Activated naive CD4-positive, alpha-beta T cell treated with anti-CD3 and anti-CD28 coated beads, Interleukin-2, amount 50 U/mL, for 24 hours (primary cell): Measurements from ENCODE around the gene DHRS9.

Source experiments
- H3K27ac Mint-ChIP-seq: one replicate; pipeline ENCODE4 v1.8.0; 2021; ENCODE audit warnings: mild to moderate bottlenecking, mixed read lengths
- H3K27me3 Mint-ChIP-seq: one replicate; pipeline ENCODE4 v1.8.0; 2021; ENCODE audit warnings: mixed read lengths
- H3K36me3 Mint-ChIP-seq: one replicate; pipeline ENCODE4 v1.8.0; 2021; ENCODE audit warnings: mixed read lengths
- H3K4me1 Mint-ChIP-seq: one replicate; pipeline ENCODE4 v1.8.0; 2021; ENCODE audit warnings: mixed read lengths
- H3K4me3 Mint-ChIP-seq: one replicate; pipeline ENCODE4 v1.8.0; 2021; ENCODE audit warnings: mild to moderate bottlenecking, mixed read lengths
- H3K9me3 Mint-ChIP-seq: one replicate; pipeline ENCODE4 v1.8.0; 2021; ENCODE audit warnings: mixed read lengths

Gene DHRS9

DNA sequence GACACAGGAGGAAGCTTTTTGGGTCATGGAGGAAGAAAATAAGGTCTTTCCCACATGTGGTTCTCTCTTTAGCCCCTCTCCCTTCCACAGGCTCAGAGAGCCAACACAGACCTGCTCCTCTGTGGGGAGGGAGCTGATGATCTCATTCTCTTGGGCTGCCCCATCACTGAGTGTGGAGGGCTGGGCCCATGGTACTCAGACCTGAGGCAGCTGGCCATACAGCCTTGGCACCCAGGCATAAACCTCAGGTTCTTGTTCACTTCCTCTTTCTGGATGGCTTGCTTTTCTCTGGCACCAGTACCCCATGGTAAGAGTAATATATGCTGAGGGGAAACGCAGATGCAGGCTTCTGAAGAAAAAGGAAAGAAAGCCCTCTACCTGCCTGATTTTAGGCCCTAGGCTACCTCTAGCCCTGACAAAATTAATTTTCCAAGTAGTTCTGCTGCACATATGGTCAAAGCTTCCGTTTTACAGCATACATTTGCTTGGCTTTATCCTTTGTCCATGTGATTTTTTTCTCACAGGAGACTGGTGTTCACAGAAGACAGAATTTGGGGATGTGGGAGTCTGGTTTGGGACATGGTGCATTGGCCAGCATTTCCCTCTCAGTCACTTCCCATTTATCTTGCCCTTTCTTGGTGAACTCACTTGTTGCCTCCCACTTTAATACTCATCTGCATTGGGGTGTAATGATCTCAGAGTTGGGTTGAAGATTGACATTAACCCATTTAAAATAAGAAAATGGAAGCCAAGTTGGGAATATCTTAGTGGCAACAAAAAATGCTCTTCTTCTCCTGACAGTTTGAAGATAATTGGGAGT, 11.1 kb downstream of the DHRS9 start:
- Mint-ChIP-seq H3K27ac (no peak overlapping the region), H3K27me3 (no peaks in the 10 kb centered on the region), H3K36me3 (no peaks in the 10 kb centered on the region)

DNA sequence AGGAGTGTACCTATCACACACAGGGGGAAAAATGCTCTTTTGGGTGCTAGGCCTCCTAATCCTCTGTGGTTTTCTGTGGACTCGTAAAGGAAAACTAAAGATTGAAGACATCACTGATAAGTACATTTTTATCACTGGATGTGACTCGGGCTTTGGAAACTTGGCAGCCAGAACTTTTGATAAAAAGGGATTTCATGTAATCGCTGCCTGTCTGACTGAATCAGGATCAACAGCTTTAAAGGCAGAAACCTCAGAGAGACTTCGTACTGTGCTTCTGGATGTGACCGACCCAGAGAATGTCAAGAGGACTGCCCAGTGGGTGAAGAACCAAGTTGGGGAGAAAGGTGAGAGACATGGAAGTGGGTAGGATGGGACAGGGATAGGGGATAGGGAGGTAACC, 12.2 kb downstream of the DHRS9 start:
- no peaks in the 10 kb centered on the region for H3K36me3 Mint-ChIP-seq
- H3K9me3 Mint-ChIP-seq: no peaks in the 10 kb centered on the region
- no peak overlapping the region for H3K4me3 Mint-ChIP-seq
- H3K27ac Mint-ChIP-seq: no peak overlapping the region
- H3K27me3 Mint-ChIP-seq: no peaks in the 10 kb centered on the region
- no peaks in the 10 kb centered on the region for H3K4me1 Mint-ChIP-seq

More for the DNA sequence above, 11.1 kb downstream of the DHRS9 start:
- H3K4me3 Mint-ChIP-seq: no peak overlapping the region
- H3K4me1 Mint-ChIP-seq: no peaks in the 10 kb centered on the region
- no peaks in the 10 kb centered on the region for H3K9me3 Mint-ChIP-seq

DNA sequence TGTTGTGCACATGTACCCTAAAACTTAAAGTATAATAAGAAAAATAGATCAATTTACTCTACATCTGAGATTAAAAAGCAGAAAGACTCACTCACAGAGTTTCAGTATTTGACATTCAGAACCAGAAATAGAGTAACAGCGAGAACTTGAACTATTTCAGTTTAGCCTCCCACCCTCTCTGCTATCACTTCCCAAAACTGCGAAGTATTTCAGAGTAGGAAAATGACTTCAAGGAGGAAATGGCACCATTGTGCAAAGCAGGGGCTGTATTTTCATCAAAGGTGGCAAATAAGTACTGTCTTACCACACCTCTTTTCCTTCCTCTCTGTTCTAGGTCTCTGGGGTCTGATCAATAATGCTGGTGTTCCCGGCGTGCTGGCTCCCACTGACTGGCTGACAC, 13.6 kb downstream of the DHRS9 start:
- Mint-ChIP-seq H3K4me1 (no peaks in the 10 kb centered on the region), H3K36me3 (no peaks in the 10 kb centered on the region), H3K4me3 (no peak overlapping the region), H3K27me3 (no peaks in the 10 kb centered on the region), H3K9me3 (no peaks in the 10 kb centered on the region), H3K27ac (no peak overlapping the region)

DNA sequence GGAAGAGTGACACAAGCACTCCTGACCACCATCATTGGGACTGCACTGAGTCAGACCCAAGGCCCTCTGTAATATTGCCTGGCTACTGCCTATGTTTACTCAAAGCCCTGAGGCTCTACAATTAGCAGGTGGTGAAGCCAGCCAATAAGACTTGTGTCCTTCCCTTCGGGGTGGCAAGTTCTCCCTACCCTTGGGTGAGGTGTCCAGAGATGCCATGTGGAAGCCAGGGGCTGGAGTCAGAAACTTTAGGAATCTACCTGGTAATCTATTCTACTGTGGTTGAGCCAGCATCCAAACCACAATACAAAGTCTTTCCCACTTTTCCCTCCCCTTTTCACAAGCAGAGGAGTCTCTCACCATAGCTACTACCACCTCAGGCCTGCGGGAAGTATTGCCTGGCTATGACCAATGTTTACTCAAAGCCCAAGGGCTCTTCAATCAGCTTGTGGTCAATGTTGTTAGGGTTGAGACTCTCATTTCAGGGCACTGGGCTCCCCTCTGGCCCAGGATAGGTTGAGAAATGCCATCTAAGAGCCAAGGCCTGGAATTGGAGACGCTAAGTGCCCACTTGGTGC, 17.6 kb downstream of the DHRS9 start:
- no peaks in the 10 kb centered on the region for H3K36me3 Mint-ChIP-seq
- no peak overlapping the region for H3K4me3 Mint-ChIP-seq
- no peaks in the 10 kb centered on the region for H3K27me3 Mint-ChIP-seq
- no peak overlapping the region for H3K27ac Mint-ChIP-seq
- no peaks in the 10 kb centered on the region for H3K4me1 Mint-ChIP-seq
- no peaks in the 10 kb centered on the region for H3K9me3 Mint-ChIP-seq

DNA sequence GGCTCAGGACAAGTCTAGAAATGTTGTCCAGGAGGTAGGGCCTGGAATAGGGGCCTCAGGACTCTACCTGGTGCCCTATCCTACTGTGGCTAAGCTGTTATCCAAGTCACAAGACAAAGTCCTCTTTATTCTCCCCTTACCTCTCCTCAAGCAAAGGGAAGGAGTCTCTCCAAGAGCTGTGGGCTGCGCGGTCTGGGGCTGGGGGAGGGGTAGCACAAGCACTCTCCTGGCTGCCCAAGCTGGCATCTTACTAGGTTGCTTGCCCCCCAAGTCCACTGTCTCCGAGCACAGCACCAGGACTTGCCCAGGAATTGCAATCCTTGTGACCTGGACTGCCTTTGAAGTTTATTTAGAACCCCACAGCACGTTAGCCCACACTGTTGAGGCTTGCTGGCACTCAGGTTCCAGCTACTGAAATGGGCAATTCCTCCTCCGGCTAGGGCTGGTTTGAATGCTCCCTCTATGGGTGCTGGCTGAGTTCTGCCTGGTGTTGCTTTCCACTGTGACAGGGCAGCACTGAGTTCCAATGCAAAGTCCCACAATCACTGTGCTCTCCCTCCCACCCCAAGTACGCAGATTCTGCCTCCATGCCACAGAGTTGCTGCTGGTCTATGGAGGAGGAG, 18.5 kb downstream of the DHRS9 start:
- no peaks in the 10 kb centered on the region for H3K36me3 Mint-ChIP-seq
- H3K4me3 Mint-ChIP-seq: no peak overlapping the region
- H3K27ac Mint-ChIP-seq: no peak overlapping the region
- no peaks in the 10 kb centered on the region for H3K4me1 Mint-ChIP-seq
- H3K9me3 Mint-ChIP-seq: no peaks in the 10 kb centered on the region
- H3K27me3 Mint-ChIP-seq: no peaks in the 10 kb centered on the region

DNA sequence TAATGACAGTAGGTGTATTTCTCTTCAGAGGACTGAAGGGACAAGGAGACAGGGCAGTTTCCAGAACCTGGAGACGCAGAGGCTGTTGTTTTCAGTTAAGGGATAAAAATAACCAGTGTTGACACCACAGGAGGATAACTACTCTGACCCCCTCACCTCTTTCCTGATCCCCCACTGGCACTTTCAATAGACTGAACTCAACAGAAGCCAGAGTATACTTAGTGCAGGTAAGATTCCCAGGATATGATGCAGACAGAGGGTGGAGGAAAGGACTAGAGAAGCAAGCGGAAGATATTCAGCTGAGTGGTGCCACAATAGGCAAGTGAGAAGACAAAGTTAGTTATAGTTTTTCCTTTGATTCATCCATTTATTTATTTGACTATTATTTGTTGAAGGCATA, 19.8 kb downstream of the DHRS9 start:
- H3K4me1 Mint-ChIP-seq: no peaks in the 10 kb centered on the region
- H3K27ac Mint-ChIP-seq: no peak overlapping the region
- H3K9me3 Mint-ChIP-seq: no peaks in the 10 kb centered on the region
- no peaks in the 10 kb centered on the region for H3K27me3 Mint-ChIP-seq
- H3K4me3 Mint-ChIP-seq: no peak overlapping the region
- no peaks in the 10 kb centered on the region for H3K36me3 Mint-ChIP-seq

DNA sequence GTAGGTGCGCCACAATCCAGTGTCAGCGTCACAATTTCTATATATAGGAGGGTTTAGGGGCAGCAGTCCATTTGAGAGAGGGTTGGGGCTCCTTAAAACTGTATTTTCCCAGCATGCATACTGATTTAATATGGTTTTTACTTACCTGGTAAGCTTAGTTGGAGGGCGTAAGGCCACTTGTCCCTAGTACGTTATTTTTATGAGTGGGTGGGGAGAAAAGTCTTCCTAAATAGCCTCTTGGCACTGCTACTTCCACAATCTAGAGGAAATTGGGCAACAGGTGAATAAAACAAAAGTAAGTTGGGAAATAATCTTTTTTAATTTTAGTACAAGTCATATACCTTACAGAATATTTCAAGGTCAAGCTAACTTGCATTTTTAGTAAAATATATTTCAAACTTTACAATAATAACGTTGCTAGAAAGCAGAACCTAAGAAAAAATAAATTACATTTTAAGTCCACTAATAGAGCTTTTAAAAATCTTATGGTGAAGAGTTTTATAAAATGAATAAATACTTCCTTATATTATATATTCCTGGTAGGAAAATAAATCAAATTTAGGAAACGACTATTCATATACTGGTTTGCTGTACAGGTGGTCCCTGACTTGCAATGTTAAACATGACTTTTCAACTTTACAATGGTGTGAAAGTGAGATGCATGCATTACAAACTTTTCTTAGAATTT, 20.9 kb downstream of the DHRS9 start:
- no peak overlapping the region for H3K27ac Mint-ChIP-seq
- no peaks in the 10 kb centered on the region for H3K36me3 Mint-ChIP-seq

DNA sequence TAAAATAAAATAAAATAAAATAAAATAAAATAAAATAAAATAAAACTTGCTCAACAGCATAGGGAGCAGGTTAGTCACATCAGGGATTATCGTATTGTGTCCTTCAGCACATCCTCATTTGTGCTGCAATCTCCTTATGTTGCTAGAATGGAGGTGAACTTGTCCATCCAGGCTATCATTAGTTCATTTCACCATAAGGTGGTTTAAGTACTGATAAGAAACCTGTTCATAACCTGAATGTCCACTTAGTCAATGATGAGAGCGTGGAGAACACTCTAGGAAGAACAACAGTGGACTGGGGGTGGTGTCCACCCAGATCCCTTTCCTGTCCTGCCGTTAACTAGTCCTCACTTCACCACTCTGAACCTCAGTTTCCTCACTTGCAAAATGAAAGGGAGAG, 21.9 kb downstream of the DHRS9 start:
- Mint-ChIP-seq H3K27ac (no peak overlapping the region), H3K36me3 (no peaks in the 10 kb centered on the region), H3K27me3 (no peaks in the 10 kb centered on the region), H3K4me1 (peaks cover 9% of the 10 kb centered on the region), H3K9me3 (no peaks in the 10 kb centered on the region), H3K4me3 (no peak overlapping the region)

More for the DNA sequence above, 20.9 kb downstream of the DHRS9 start:
- Mint-ChIP-seq H3K9me3 (no peaks in the 10 kb centered on the region), H3K4me3 (no peak overlapping the region), H3K27me3 (no peaks in the 10 kb centered on the region), H3K4me1 (peaks cover under 1% of the 10 kb centered on the region)

DNA sequence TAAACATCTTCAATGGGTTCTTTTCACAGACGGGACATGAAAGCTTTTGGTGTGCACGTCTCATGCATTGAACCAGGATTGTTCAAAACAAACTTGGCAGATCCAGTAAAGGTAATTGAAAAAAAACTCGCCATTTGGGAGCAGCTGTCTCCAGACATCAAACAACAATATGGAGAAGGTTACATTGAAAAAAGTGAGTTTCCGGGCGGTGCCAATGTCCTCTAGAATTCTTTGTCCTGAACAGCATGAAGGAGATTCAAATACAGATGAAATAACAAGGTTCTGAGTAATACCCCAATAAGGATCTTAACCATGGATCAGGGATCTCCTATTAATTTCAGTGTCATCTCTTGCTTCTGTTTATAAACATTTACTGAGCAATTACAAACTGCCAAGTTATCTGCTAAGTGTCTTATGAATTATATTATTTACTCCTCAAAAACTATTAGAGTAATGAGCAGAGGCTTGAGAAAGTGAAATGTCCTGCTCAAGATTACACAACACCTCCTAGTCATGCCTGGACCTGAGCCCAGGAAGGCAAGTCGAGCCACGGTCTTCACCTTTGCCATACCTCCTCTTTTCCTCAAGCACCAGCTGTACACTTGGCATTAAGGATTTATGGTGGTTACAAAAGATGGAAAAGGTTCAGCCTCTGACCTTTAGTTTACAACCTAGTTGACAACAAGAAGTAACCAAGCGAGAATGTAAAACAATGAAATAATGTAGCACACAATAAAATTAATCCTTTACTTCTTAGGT, 22.6 kb downstream of the DHRS9 start:
- Mint-ChIP-seq H3K4me3 (no peak overlapping the region), H3K9me3 (no peaks in the 10 kb centered on the region), H3K27ac (no peak overlapping the region), H3K36me3 (no peaks in the 10 kb centered on the region), H3K4me1 (peaks cover 9% of the 10 kb centered on the region), H3K27me3 (no peaks in the 10 kb centered on the region)

DNA sequence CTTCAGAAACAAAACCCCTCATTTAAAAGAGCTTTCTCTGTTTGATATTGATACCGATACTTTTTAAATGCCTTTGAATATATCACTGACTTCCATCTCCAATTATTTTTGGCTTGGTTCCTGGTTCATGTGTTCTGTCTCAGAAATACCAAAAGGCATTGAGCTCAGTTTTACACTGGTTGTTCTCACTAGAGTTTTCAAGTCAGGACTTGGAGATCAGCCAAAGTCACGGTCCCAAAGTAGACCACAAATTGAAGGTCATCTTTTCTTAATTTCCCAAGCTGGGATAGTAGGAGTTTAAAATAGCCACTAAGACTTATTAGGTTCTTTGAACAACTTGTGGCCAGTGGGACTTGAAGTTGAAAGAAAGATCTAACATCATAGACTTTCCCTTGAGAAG, 24.2 kb downstream of the DHRS9 start:
- H3K4me3 Mint-ChIP-seq: no peak overlapping the region
- peaks cover 9% of the 10 kb centered on the region for H3K4me1 Mint-ChIP-seq
- no peaks in the 10 kb centered on the region for H3K9me3 Mint-ChIP-seq
- H3K27me3 Mint-ChIP-seq: no peaks in the 10 kb centered on the region
- H3K27ac Mint-ChIP-seq: no peak overlapping the region
- no peaks in the 10 kb centered on the region for H3K36me3 Mint-ChIP-seq

DNA sequence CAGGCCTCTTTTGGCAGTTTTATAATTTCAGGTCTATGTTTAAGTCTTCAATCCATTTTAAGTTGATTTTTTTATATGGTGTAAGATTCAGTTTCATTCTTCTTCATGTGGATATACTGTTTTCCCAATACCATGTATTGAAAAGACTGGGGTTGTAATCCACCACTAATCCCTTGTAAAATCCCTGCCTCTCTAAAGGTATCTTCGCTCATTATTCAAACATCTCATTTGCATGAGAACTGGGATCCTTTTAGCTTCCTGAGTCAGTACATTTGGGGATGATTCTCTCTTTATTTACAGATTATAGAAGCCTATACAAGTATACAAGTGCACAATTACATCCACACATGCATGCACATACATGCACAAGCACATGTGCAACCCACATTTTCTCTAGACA, 25.3 kb downstream of the DHRS9 start:
- H3K9me3 Mint-ChIP-seq: no peaks in the 10 kb centered on the region
- H3K27ac Mint-ChIP-seq: no peak overlapping the region
- H3K4me1 Mint-ChIP-seq: peaks cover 9% of the 10 kb centered on the region
- no peaks in the 10 kb centered on the region for H3K27me3 Mint-ChIP-seq
- no peak overlapping the region for H3K4me3 Mint-ChIP-seq
- H3K36me3 Mint-ChIP-seq: no peaks in the 10 kb centered on the region

DNA sequence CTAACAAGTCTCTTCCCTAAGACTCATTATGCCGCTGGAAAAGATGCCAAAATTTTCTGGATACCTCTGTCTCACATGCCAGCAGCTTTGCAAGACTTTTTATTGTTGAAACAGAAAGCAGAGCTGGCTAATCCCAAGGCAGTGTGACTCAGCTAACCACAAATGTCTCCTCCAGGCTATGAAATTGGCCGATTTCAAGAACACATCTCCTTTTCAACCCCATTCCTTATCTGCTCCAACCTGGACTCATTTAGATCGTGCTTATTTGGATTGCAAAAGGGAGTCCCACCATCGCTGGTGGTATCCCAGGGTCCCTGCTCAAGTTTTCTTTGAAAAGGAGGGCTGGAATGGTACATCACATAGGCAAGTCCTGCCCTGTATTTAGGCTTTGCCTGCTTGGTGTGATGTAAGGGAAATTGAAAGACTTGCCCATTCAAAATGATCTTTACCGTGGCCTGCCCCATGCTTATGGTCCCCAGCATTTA, 26.3 kb downstream of the DHRS9 start:
- Mint-ChIP-seq H3K27ac (no peak overlapping the region), H3K4me1 (peaks cover 9% of the 10 kb centered on the region), H3K9me3 (no peaks in the 10 kb centered on the region)

DNA sequence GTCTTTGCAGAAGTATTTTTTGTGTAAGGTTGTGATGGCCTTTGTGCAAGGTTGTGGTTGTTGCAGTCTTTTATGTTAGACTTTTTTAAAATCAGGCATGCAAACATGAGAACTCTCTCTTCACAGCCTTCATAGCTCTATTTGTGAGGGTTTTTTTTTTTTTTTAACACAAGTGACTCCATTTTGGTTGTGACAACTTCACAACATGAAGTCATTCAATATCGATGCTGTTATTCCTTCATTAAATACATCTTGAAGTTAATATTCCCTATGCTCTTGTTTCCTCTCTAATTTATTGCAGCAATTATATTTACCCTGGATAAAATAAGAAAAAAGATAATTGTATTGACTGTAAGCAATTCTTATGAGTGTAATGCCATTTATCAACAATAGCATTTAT, 35.5 kb downstream of the DHRS9 start:
- peaks cover 50% of the 10 kb centered on the region for H3K4me1 Mint-ChIP-seq
- H3K27ac Mint-ChIP-seq: no peak overlapping the region
- no peaks in the 10 kb centered on the region for H3K9me3 Mint-ChIP-seq
- H3K27me3 Mint-ChIP-seq: no peaks in the 10 kb centered on the region
- H3K4me3 Mint-ChIP-seq: no peak overlapping the region
- no peaks in the 10 kb centered on the region for H3K36me3 Mint-ChIP-seq

More for the DNA sequence above, 26.3 kb downstream of the DHRS9 start:
- Mint-ChIP-seq H3K36me3 (no peaks in the 10 kb centered on the region), H3K4me3 (no peak overlapping the region), H3K27me3 (no peaks in the 10 kb centered on the region)

DNA sequence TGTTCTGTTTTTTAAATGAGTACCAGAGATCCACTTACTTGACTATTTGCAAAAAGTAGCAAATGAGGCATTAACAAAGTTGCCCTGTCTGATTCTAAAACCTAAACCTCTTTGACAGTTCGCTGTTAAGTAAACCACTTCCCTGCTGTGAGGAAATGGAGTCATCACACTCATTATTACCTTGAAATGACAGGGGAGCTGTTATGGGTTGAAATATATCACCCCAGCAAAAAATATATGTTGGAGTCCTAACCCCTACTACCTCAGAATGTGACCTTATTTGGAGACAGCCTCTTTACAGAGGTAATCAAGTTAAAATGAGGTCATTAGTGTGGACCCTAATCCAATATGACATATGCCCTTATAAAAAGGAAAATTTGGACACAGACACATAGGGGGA, 36.1 kb downstream of the DHRS9 start:
- H3K4me3 Mint-ChIP-seq: peak overlapping the region; percentile 2
- H3K9me3 Mint-ChIP-seq: no peaks in the 10 kb centered on the region
- H3K27me3 Mint-ChIP-seq: no peaks in the 10 kb centered on the region
- H3K27ac Mint-ChIP-seq: peak overlapping the region; percentile 19
- no peaks in the 10 kb centered on the region for H3K36me3 Mint-ChIP-seq
- peaks cover 50% of the 10 kb centered on the region for H3K4me1 Mint-ChIP-seq

DNA sequence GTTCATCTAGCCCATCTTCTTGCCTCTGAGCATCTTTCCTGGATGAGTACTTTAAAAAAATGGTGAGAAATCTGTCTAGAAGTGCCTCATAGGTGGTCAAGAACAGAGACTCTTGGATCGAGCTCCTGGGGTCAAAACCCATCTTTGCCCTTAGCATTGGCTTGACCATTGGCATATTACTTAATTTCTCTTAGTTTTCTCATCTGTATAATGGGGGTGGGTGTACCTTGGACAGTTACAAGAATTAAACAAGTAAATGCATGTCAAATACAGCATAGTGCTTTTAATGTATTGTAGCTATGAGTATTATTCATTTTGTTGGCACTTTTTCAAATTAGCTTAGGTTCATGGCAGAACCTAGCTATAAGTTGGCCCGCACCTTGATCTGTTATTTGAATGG, 36.8 kb downstream of the DHRS9 start:
- Mint-ChIP-seq H3K4me1 (peaks cover 50% of the 10 kb centered on the region), H3K9me3 (no peaks in the 10 kb centered on the region), H3K27ac (peak overlapping the region; percentile 23), H3K36me3 (no peaks in the 10 kb centered on the region), H3K4me3 (no peak overlapping the region), H3K27me3 (no peaks in the 10 kb centered on the region)
